ENCODE data around the gene C1orf87.

DNA sequence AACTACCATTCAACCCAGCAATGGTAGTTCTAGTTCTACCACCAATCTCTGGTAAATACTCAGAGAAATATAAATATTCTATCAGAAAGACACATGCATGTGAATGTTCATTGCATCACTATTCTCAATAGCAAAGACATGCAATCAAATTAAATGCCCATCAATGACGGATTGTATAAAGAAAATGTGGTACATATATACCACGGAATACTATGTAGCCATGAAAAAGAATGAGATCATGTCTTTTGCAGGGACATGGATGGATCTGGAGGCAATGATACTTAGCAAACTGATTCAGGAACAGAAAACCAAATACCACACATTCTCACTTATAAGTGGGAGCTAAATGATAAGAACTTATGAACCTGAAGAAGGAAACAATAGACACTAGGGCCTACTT is 37.5 kb upstream of the C1orf87 start:
- no peak for TF ChIP-seq CTCF (IDR thresholded peaks at IDR 0.05)
- no peak for TF ChIP-seq POLR2A (IDR thresholded peaks at IDR 0.05)
